Measurements from ENCODE around the gene HSF2. TPM values are rescaled to one million over a fixed set of nuclear protein-coding genes. Genes with fewer than 3 reads are reported as not detected.

HSF2 gene
- total and polyA plus RNA-seq, 8 donors, result 11.0 to 45.9 (median 38.0) TPM

DNA sequence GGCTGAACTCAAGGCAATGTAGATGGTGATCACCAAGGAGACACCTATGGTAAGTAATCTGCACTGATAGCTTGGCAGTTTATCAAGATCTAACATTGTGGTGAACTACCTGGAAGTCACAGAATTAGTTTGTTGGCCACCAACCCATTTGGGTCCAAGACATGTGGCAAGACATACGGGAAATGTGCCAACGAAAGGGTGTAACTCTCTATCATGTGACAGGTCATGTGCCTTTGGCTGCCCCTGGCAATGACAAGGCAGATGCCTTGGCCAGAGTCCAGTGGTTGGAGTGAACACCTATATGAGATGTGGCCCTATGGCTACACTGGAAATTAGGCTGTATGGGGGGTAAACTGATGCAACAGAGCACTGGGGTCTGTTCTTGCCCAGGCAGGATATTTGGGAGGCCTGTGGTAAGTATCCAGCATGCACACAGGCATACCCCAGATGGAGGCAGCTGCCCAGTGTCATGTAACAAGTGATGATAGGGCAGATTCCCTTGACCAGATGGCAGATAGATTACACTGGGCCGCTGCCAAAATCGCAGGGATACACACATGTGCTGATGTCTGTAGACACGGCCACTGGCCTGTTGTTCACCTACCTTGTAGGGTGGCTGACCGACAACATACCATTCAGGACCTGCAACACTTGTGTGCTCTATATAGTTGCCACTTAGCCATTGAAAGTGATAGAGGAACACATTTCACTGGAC, 35.5 kb upstream of the HSF2 start:
- ATAC-seq (no peak), DNase-seq (no peak)
- TF ChIP-seq, protein P1, sequence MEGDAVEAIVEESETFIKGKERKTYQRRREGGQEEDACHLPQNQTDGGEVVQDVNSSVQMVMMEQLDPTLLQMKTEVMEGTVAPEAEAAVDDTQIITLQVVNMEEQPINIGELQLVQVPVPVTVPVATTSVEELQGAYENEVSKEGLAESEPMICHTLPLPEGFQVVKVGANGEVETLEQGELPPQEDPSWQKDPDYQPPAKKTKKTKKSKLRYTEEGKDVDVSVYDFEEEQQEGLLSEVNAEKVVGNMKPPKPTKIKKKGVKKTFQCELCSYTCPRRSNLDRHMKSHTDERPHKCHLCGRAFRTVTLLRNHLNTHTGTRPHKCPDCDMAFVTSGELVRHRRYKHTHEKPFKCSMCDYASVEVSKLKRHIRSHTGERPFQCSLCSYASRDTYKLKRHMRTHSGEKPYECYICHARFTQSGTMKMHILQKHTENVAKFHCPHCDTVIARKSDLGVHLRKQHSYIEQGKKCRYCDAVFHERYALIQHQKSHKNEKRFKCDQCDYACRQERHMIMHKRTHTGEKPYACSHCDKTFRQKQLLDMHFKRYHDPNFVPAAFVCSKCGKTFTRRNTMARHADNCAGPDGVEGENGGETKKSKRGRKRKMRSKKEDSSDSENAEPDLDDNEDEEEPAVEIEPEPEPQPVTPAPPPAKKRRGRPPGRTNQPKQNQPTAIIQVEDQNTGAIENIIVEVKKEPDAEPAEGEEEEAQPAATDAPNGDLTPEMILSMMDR (IDR thresholded peaks at IDR 0.05), result no peak
- Histone ChIP-seq H3K9me3 (no peaks in the 10 kb centered on the region), H3K36me3 (no peaks in the 10 kb centered on the region), H3K4me1 (no peaks in the 10 kb centered on the region), H3K27ac (no peak overlapping the region), H3K4me3 (no peak overlapping the region), H3K27me3 (no peaks in the 10 kb centered on the region)
- intact Hi-C loops (cut with DNase I), result no loop called here

DNA sequence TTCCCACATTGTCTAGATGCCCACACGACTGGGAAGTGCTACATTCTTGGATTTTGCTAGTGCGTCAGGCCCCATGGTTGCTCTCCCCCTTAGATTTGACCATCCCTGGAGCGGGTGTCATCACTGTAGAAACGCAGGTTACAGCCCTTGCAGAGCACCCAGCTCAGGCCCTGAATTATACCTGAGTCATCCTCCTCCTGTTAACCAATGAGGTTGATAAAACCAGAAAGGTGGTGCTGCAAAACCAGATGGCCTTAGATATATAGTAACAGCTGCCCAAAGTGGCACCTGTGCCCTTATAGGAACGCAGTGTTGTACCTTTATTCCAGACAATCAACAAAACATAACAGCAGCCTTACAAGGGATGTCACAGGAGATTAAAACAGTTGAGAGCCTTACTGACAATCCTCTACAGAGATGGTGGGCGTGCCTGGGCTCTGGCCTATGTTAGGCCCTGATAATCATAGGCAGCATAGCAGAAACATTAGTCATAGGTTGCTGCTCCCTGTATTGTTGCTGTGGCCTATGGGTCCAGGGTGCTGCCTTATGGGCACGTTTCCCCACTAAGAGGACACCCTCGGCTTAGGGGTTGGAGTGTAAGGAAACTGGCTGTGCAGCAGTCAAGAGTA, 33.6 kb upstream of the HSF2 start:
- Histone ChIP-seq H3K4me1 (no peaks in the 10 kb centered on the region), H3K27me3 (no peaks in the 10 kb centered on the region), H3K36me3 (no peaks in the 10 kb centered on the region), H3K27ac (no peak overlapping the region), H3K4me3 (no peak overlapping the region), H3K9me3 (no peaks in the 10 kb centered on the region)
- ATAC-seq (no peak), DNase-seq (no peak)
- intact Hi-C loops (cut with DNase I), result no loop called here
- TF ChIP-seq, protein P1 (IDR thresholded peaks at IDR 0.05), result no peak

DNA sequence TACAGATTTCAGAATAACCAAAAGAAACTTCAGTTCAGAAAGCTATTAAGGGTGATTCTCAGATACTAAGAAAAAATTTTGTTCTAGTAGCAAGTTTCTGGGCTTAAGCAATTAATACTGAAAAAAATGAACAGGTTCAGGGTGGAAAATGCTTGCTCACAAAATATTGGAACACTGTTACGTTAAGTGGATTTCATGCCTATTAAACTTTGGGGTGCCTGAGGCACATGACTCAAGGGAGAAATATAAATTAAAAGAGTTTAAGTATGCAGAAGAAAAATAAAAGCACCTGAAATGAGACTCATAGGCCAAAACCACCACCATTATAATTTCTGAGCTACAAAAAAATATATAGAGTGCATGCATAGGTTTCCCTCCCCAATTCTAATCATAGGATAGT, 32.3 kb upstream of the HSF2 start:
- DNase-seq, result no peak
- TF ChIP-seq, protein P1 (IDR thresholded peaks at IDR 0.05), result no peak
- Histone ChIP-seq H3K27me3 (no peaks in the 10 kb centered on the region), H3K4me1 (no peaks in the 10 kb centered on the region), H3K9me3 (no peaks in the 10 kb centered on the region), H3K4me3 (no peak overlapping the region), H3K36me3 (no peaks in the 10 kb centered on the region), H3K27ac (no peak overlapping the region)
- intact Hi-C loops (cut with DNase I), result no loop called here
- no peak for ATAC-seq

DNA sequence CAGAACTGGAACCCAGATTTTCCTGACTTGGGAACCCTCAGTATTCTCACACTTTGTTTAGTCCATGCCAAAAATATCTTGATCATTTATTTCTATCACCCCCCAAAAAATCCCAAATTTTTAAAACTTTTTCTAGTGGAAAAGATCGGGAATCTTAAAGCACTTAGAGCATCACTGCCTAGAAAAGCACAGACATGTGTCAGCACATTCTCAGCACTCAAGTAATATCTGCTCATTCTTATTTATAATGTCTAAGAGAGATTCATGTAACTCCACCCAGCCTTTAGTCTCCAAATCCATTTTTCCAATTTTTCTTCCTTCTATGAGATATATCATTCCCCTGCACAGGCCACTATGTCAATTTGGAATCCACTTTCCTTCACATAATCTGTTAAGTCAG, 29.9 kb upstream of the HSF2 start:
- H3K27me3 ChIP-seq, result no peaks in the 10 kb centered on the region
- DNase-seq (no peak), ATAC-seq (no peak)
- H3K4me1 ChIP-seq, result no peaks in the 10 kb centered on the region
- no peak overlapping the region for H3K27ac ChIP-seq
- no peaks in the 10 kb centered on the region for H3K36me3 ChIP-seq
- intact Hi-C loops (cut with DNase I), result no loop called here
- no peaks in the 10 kb centered on the region for H3K9me3 ChIP-seq
- TF ChIP-seq, protein P1 (IDR thresholded peaks at IDR 0.05), result no peak
- no peak overlapping the region for H3K4me3 ChIP-seq

DNA sequence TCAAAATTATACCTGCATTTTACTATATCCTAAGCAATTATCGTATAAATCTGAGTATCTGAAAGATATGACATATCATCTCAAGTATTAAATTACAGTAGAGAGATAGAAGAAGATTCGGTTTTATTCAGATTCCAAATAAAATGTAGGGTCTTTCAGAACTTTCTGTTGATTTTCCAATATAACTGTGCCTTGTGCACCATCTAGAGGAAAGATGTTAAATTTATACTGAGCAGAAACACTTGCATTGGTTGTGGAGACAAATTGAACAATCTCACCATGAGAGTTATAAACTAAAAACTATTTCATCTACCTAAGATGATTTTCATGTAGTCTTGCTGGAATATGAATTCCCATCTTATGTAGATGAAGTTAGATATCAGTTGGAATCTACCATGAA, 26.8 kb upstream of the HSF2 start:
- no peaks in the 10 kb centered on the region for H3K27me3 ChIP-seq
- DNase-seq, result peak in 2 of 4 donors; percentile 9
- no peak overlapping the region for H3K4me3 ChIP-seq
- TF ChIP-seq, protein P1 (IDR thresholded peaks at IDR 0.05), result no peak
- no peak for ATAC-seq
- intact Hi-C loops (cut with DNase I), result no loop called here
- H3K4me1 ChIP-seq, result no peaks in the 10 kb centered on the region
- no peaks in the 10 kb centered on the region for H3K9me3 ChIP-seq
- no peak overlapping the region for H3K27ac ChIP-seq
- no peaks in the 10 kb centered on the region for H3K36me3 ChIP-seq
